Measurements from ENCODE around the gene MEIS1.

The MEIS1 gene

GRCh38 chr2:66438891-66439811 lies 4.2 kb downstream of the MEIS1 start:
- TF ChIP-seq CTCF (IDR thresholded peaks at IDR 0.05; ENCODE audit: extremely low read depth, insufficient read depth, missing control alignments) = no peak
- in situ Hi-C loops (cut with MboI; ENCODE audit: low pct_unique_long_range_greater_than_20kb, low sequenced_read_pairs, unreplicated experiment) = loop anchor here (25.0 kb wide), 1 partner anchor 148 kb away; no protein-coding TSS in a partner anchor
- no peak for DNase-seq (ENCODE audit: low spot score)

- no peak for TF ChIP-seq CTCF (IDR thresholded peaks at IDR 0.05; ENCODE audit: extremely low read depth, insufficient read depth, missing control alignments)
- in situ Hi-C loops (cut with MboI; ENCODE audit: low pct_unique_long_range_greater_than_20kb, low sequenced_read_pairs, unreplicated experiment) = loop anchor here (25.0 kb wide), 1 partner anchor 147 kb away; no protein-coding TSS in a partner anchor
- DNase-seq (ENCODE audit: low spot score) = no peak
Observed at GRCh38 chr2:66439812-66440542, 5.1 kb downstream of the MEIS1 start.

- in situ Hi-C loops (cut with MboI; ENCODE audit: low pct_unique_long_range_greater_than_20kb, low sequenced_read_pairs, unreplicated experiment) = loop anchor here (25.0 kb wide), 1 partner anchor 146 kb away; no protein-coding TSS in a partner anchor
- TF ChIP-seq CTCF (IDR thresholded peaks at IDR 0.05; ENCODE audit: extremely low read depth, insufficient read depth, missing control alignments) = no peak
- no peak for DNase-seq (ENCODE audit: low spot score)
Observed at GRCh38 chr2:66440708-66441497, 6.0 kb downstream of the MEIS1 start.

- in situ Hi-C loops (cut with MboI; ENCODE audit: low pct_unique_long_range_greater_than_20kb, low sequenced_read_pairs, unreplicated experiment) = loop anchor here (25.0 kb wide), 1 partner anchor 146 kb away; no protein-coding TSS in a partner anchor
- TF ChIP-seq CTCF (IDR thresholded peaks at IDR 0.05; ENCODE audit: extremely low read depth, insufficient read depth, missing control alignments) = no peak
- DNase-seq (ENCODE audit: low spot score) = no peak
Observed at GRCh38 chr2:66441581-66442320, 6.8 kb downstream of the MEIS1 start.

- TF ChIP-seq CTCF (IDR thresholded peaks at IDR 0.05; ENCODE audit: extremely low read depth, insufficient read depth, missing control alignments) = no peak
- DNase-seq (ENCODE audit: low spot score) = no peak
- in situ Hi-C loops (cut with MboI; ENCODE audit: low pct_unique_long_range_greater_than_20kb, low sequenced_read_pairs, unreplicated experiment) = loop anchor here (25.0 kb wide), 1 partner anchor 145 kb away; no protein-coding TSS in a partner anchor
Observed at GRCh38 chr2:66442516-66443185, 7.7 kb downstream of the MEIS1 start.
